ENCODE results near the gene OSR1.
"Not testable (repeated sequence)": the region's sequence is repeated elsewhere in the genome, so short reads cannot be mapped to it uniquely, and the experiment has no call there.

OSR1 gene

DNA sequence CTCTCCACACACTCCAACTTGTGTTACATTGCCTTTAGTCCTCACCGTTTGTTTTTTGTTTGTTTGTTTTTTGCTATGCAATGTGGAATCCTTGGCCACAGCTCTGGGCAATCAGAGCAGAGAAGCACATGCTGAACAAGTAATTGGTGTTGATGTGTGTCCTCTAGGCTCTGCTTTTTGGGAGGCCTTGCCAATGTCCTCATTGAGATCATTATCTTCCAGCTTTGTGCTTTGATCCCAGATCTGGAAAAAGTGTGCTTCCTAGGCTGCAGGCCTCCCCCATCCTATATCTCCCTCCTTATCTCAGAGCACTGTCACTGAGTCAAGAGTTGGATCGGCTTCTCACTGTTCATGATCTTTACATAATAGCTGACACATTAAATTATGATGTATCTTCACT, 25.9 kb downstream of the OSR1 start:
- no peak for DNase-seq (ENCODE audit: low read depth)

- no peak for DNase-seq (ENCODE audit: low read depth)
Measured at GRCh38 chr2:19331450-19331849, 27.0 kb downstream of the OSR1 start.

DNA sequence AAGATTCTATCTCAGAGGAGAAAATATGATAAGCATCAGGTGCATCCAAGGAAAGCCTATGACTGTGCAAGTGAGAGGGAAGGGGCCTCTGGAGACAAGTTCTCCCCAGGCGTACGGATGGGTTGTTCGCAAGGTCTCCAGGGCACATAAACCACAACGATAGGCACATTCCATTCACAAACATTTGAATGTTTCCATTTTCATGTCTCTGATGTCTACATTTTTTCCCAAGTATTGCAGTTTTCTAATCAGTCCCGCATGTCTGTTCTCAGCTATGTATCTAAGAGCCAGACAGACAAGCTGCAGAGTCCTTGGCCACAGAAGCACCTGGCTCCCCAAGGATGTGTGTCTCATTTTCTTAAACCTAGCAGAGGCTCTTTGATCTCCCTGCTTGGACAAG, 28.0 kb downstream of the OSR1 start:
- no peak for DNase-seq (ENCODE audit: low read depth)

DNA sequence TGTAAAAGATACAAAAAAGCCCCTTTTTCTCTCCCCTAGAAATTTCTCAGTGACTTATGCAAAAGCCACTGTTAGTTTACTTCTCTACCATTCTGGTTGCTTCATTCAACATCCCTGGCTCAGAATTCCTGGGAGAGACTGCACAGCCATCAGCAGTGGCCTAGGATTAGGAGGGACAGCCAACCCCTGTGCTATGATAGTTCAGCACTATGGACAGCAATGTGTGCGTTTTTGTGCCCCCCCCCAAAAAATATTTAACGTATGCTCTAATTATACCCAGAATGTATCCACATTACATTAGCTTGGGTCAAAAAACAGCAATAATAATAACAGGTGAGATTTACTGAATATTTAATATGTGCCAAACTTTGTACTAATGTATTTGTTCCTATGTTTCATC, 29.0 kb downstream of the OSR1 start:
- DNase-seq (ENCODE audit: low read depth) = no peak

DNA sequence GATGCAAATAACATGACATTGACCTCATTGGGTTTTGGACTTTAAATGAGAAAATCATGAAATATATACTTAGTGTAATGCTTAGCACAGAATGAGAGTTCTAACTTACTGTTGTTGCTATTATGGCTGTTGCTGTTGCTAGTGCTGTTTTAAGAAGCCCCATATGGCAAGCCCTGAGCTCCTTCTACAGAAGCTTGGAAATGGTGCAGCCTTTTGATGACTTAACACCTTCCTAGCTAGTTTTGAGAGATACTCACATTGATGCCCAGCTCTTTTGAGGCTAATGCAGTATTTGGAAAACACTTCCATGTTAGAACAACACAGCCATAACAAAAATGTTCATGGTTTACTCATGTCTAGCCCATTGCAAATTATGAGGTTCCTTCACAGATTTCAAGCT, 30.9 kb downstream of the OSR1 start:
- DNase-seq (ENCODE audit: low read depth) = no peak

DNA sequence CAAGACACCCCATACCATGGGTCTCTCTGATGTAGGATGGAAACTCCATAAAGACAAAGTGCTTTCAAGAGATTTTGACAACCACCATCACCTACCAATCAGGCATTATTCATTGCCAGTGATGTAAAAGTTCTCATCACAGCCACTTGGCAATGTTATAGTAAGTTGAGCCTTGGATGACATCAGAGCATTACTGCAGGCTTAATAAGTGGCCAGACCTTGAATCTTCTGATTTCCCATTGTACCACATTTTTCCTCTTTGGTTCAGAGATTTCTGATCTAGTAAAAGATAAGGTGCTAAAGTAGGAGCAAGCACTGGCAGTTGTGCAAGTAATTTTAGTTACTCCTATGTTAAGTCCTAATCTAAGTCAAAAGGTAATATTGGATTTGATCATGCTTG, 36.5 kb downstream of the OSR1 start:
- DNase-seq (ENCODE audit: low read depth) = no peak

- DNase-seq (ENCODE audit: low read depth) = no peak
Measured at GRCh38 chr2:19320813-19321212, 37.6 kb downstream of the OSR1 start.

GRCh38 chr2:19319698-19320097, 38.7 kb downstream of the OSR1 start:
- no peak for DNase-seq (ENCODE audit: low read depth)

DNA sequence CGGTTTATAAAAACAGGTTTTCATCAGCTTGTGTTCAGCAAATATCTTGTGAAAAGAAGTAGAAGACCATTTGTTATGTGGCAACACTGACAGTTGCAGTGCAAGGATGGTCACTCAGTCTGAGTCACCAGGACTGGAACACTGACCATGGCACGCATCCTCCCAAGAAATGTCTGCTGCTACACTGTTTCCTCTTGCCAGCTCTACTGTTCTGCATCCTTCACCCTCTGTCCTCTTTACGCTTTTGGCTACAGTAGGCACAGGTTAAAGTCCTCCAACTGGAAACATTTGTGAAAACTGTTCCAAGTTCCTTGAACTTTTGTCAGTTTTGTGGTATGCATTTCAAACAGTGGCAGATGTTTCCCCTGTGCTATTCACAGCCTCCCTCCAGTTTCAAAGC, 39.4 kb downstream of the OSR1 start:
- no peak for DNase-seq (ENCODE audit: low read depth)

GRCh38 chr2:19313553-19313952, 44.9 kb downstream of the OSR1 start:
- no peak for DNase-seq (ENCODE audit: low read depth)

GRCh38 chr2:19312949-19313348, 45.5 kb downstream of the OSR1 start:
- DNase-seq (ENCODE audit: low read depth) = no peak

DNA sequence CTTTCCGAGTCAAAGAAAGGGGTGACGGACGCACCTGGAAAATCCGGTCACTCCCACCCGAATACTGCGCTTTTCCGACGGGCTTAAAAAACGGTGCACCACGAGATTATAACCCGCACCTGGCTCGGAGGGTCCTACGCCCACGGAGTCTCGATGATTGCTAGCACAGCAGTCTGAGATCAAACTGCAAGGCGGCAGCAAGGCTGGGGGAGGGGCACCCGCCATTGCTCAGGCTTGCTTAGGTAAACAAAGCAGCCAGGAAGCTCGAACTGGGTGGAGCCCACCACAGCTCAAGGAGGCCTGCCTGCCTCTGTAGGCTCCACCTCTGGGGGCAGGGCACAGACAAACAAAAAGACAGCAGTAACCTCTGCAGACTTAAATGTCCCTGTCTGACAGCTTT, 52.4 kb downstream of the OSR1 start:
- not testable (repeated sequence) for DNase-seq (ENCODE audit: low read depth)

GRCh38 chr2:19305400-19306055, 52.9 kb downstream of the OSR1 start:
- not testable (repeated sequence) for DNase-seq (ENCODE audit: low read depth)

GRCh38 chr2:19301706-19302105, 56.7 kb downstream of the OSR1 start:
- no peak for DNase-seq (ENCODE audit: low read depth)
